Ascending aorta (tissue), 2 donors: Measurements from ENCODE around the gene HCN2. TPM values are rescaled to one million over a fixed set of nuclear protein-coding genes. Genes with fewer than 3 reads are reported as not detected.

Experiments used
- DNase-seq, 2 donors: peaks; one replicate each; pipeline ENCODE4 v3.0.0-alpha.2; 2019; ENCODE audit warnings: low spot score in 2 of 2
- H3K27ac ChIP-seq, 2 donors: fragments of 200-600 bp; sonication (generic); one replicate each; pipeline ENCODE4 v1.5.1; 2016 to 2017; ENCODE audit warnings: mild to moderate bottlenecking in 1 of 2
- H3K27me3 ChIP-seq: fragments of 200-600 bp; sonication (generic); one replicate; pipeline ENCODE4 v1.5.1; 2017
- H3K36me3 ChIP-seq, 2 donors: fragments of 200-600 bp; sonication (generic); one replicate each; pipeline ENCODE4 v1.5.1; 2016
- H3K4me1 ChIP-seq, 2 donors: fragments of 200-600 bp; sonication (generic); one replicate each; pipeline ENCODE4 v1.5.1; 2016 to 2017; ENCODE audit warnings: mild to moderate bottlenecking in 1 of 2
- H3K4me3 ChIP-seq, 2 donors: fragments of 200-600 bp; sonication (generic); one replicate each; pipeline ENCODE4 v1.5.1; 2016 to 2017; ENCODE audit warnings: mild to moderate bottlenecking in 1 of 2
- H3K9me3 ChIP-seq, 2 donors: fragments of 200-600 bp; sonication (generic); one replicate each; pipeline ENCODE4 v1.5.1; 2016
- intact Hi-C: fragments of 100-400 bp; cut with DNase I; formaldehyde crosslinking; loops from one replicate; pipeline ENCODE4 v1.15.1; 2023
- total RNA-seq: library from RNA; depleted of rRNA; stranded (reverse); fragments of >200 nt; gene quantifications from one replicate; pipeline ENCODE4 v1.1.0, GENCODE V29; 2016
- TF ChIP-seq, protein P1 (sequence below), 3 experiments: fragments of 200-600 bp in 2 of 3; fragments of 450-650 bp in 1 of 3; sonication (generic) in 2 of 3; IDR thresholded peaks; one replicate each; pipeline ENCODE4 v1.5.1; 2016 to 2019; ENCODE audit warnings: antibody characterized with exemption in 3 of 3, mild to moderate bottlenecking in 1 of 3, moderate library complexity in 1 of 3

Gene HCN2
- total RNA-seq, 1 donor from 2014 or later = not detected

GRCh38 chr19:547117-547516 is 42.6 kb upstream of the HCN2 start:
- Histone ChIP-seq H3K4me3 (no peak overlapping the region), H3K36me3 (peaks cover 4 to 8% of the 10 kb centered on the region in 2 donors), H3K27me3 (no peaks in the 10 kb centered on the region), H3K4me1 (no peaks in the 10 kb centered on the region), H3K27ac (no peak overlapping the region), H3K9me3 (no peaks in the 10 kb centered on the region)
- intact Hi-C loops = no loop called here
- TF ChIP-seq, protein P1, sequence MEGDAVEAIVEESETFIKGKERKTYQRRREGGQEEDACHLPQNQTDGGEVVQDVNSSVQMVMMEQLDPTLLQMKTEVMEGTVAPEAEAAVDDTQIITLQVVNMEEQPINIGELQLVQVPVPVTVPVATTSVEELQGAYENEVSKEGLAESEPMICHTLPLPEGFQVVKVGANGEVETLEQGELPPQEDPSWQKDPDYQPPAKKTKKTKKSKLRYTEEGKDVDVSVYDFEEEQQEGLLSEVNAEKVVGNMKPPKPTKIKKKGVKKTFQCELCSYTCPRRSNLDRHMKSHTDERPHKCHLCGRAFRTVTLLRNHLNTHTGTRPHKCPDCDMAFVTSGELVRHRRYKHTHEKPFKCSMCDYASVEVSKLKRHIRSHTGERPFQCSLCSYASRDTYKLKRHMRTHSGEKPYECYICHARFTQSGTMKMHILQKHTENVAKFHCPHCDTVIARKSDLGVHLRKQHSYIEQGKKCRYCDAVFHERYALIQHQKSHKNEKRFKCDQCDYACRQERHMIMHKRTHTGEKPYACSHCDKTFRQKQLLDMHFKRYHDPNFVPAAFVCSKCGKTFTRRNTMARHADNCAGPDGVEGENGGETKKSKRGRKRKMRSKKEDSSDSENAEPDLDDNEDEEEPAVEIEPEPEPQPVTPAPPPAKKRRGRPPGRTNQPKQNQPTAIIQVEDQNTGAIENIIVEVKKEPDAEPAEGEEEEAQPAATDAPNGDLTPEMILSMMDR (IDR thresholded peaks at IDR 0.05) = no peak
- no peak for DNase-seq

GRCh38 chr19:547836-548720 is 41.6 kb upstream of the HCN2 start:
- no peaks in the 10 kb centered on the region for H3K4me1 ChIP-seq
- no peak overlapping the region for H3K27ac ChIP-seq
- TF ChIP-seq, protein P1 (IDR thresholded peaks at IDR 0.05) = no peak
- no peaks in the 10 kb centered on the region for H3K27me3 ChIP-seq
- intact Hi-C loops = no loop called here
- no peak for DNase-seq
- no peaks in the 10 kb centered on the region for H3K36me3 ChIP-seq
- H3K4me3 ChIP-seq = no peak overlapping the region
- H3K9me3 ChIP-seq = no peaks in the 10 kb centered on the region

- Histone ChIP-seq H3K4me1 (no peaks in the 10 kb centered on the region), H3K36me3 (no peaks in the 10 kb centered on the region), H3K27me3 (no peaks in the 10 kb centered on the region), H3K4me3 (no peak overlapping the region), H3K9me3 (no peaks in the 10 kb centered on the region), H3K27ac (no peak overlapping the region)
- no peak for DNase-seq
- TF ChIP-seq, protein P1 (IDR thresholded peaks at IDR 0.05) = no peak
- intact Hi-C loops = no loop called here
Measured at GRCh38 chr19:548886-549830, 40.5 kb upstream of the HCN2 start.

- H3K27me3 ChIP-seq = peaks cover 5% of the 10 kb centered on the region
- H3K27ac ChIP-seq = no peak overlapping the region
- no peaks in the 10 kb centered on the region for H3K4me1 ChIP-seq
- no peaks in the 10 kb centered on the region for H3K36me3 ChIP-seq
- H3K4me3 ChIP-seq = no peak overlapping the region
- no peaks in the 10 kb centered on the region for H3K9me3 ChIP-seq
- intact Hi-C loops = no loop called here
- TF ChIP-seq, protein P1 (IDR thresholded peaks at IDR 0.05) = no peak
- no peak for DNase-seq
Measured at GRCh38 chr19:554817-555216, 34.9 kb upstream of the HCN2 start.

DNA sequence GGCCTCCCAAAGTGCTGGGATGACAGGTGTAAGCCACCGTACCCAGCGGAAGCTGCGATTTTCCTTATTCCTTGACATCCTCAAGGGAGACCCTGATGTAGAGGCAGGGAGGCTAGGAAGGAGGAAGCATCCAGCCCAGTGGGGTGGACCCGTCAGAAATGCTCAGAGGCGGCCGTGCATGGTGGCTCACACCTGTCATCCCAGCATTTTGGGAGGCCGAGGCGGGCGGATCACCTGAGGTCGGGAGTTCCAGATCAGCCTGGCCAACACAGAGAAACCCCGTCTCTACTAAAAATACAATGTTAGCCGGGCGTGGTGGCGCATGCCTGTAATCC is 34.2 kb upstream of the HCN2 start:
- intact Hi-C loops = no loop called here
- no peak overlapping the region for H3K27ac ChIP-seq
- TF ChIP-seq, protein P1 (IDR thresholded peaks at IDR 0.05) = no peak
- H3K4me1 ChIP-seq = no peaks in the 10 kb centered on the region
- H3K9me3 ChIP-seq = no peaks in the 10 kb centered on the region
- H3K27me3 ChIP-seq = peaks cover 5% of the 10 kb centered on the region
- H3K36me3 ChIP-seq = no peaks in the 10 kb centered on the region
- H3K4me3 ChIP-seq = no peak overlapping the region
- DNase-seq = no peak
